Skeletal muscle tissue (tissue), 4 donors: ENCODE data around the gene OR6Q1. TPM values are rescaled to one million over a fixed set of nuclear protein-coding genes. Genes with fewer than 3 reads are reported as not detected.
"Not testable (repeated sequence)": the region's sequence is repeated elsewhere in the genome, so short reads cannot be mapped to it uniquely, and the experiment has no call there.

Experiments
- H3K27ac ChIP-seq: one replicate; pipeline ENCODE4 v1.7.0; 2013; ENCODE audit warnings: mild to moderate bottlenecking, low read depth, low read length, inconsistent platforms
- H3K27me3 ChIP-seq, 3 donors: one replicate each; pipeline ENCODE4 v1.7.0; 2013; ENCODE audit warnings: low read length in 3 of 3; ENCODE audit not compliant: control insufficient read depth in 3 of 3, insufficient read depth in 3 of 3
- H3K36me3 ChIP-seq, 3 donors: one replicate each; pipeline ENCODE4 v1.7.0; 2013; ENCODE audit warnings: low read length in 3 of 3; ENCODE audit not compliant: control insufficient read depth in 3 of 3, insufficient read depth in 3 of 3
- H3K4me1 ChIP-seq, 3 donors: one replicate each; pipeline ENCODE4 v1.7.0; 2013; ENCODE audit warnings: low read length in 3 of 3, mild to moderate bottlenecking in 3 of 3; ENCODE audit not compliant: control insufficient read depth in 3 of 3, insufficient read depth in 3 of 3
- H3K4me3 ChIP-seq, 3 donors: one replicate each; pipeline ENCODE4 v1.7.0; 2013; ENCODE audit warnings: low read length in 3 of 3
- H3K9ac ChIP-seq, 3 donors: one replicate each; pipeline ENCODE4 v1.7.0; 2013; ENCODE audit warnings: low read length in 3 of 3, mild to moderate bottlenecking in 3 of 3, moderate library complexity in 2 of 3, low read depth in 1 of 3
- H3K9me3 ChIP-seq, 3 donors: one replicate each; pipeline ENCODE4 v1.7.0; 2013; ENCODE audit warnings: low read length in 3 of 3; ENCODE audit not compliant: control insufficient read depth in 3 of 3
- total RNA-seq: library from RNA; depleted of rRNA; stranded (reverse); fragments of >200 nt; gene quantifications from one replicate; pipeline ENCODE4 v1.2.3, GENCODE V29; 2014
- donor health status: Osteomylitis.

Gene OR6Q1
- not detected for total RNA-seq

- no peak within 1 kb of the TSS for H3K4me3 ChIP-seq
- H3K27me3 ChIP-seq: no peaks in the 10 kb centered on the region
- H3K36me3 ChIP-seq: no peaks in the 10 kb centered on the region
- no peak within 1 kb of the TSS for H3K9ac ChIP-seq
- H3K27ac ChIP-seq: peak within 1 kb of the TSS; percentile 71
- peaks cover 0 to 6% (median 2%) of the 10 kb centered on the region in 3 donors for H3K9me3 ChIP-seq
- H3K4me1 ChIP-seq: peaks cover 0 to 8% (median 4%) of the 10 kb centered on the region in 3 donors
Measured at GRCh38 chr11:58030653-58031052, at the start of gene OR6Q1. TSS of gene OR6Q1 (plus strand) at chr11:58030953. CDS start at chr11:58030953, 0 bp downstream.

- Histone ChIP-seq H3K4me3 (no peak overlapping the region), H3K9ac (no peak overlapping the region), H3K9me3 (no peaks in the 10 kb centered on the region), H3K4me1 (no peaks in the 10 kb centered on the region), H3K27ac (no peak overlapping the region), H3K27me3 (no peaks in the 10 kb centered on the region), H3K36me3 (no peaks in the 10 kb centered on the region)
Measured at GRCh38 chr11:57981536-57981935, 49.2 kb upstream of the OR6Q1 start.

- Histone ChIP-seq H3K4me1 (no peaks in the 10 kb centered on the region), H3K9me3 (no peaks in the 10 kb centered on the region), H3K27me3 (no peaks in the 10 kb centered on the region), H3K4me3 (no peak overlapping the region), H3K27ac (no peak overlapping the region), H3K9ac (no peak overlapping the region), H3K36me3 (no peaks in the 10 kb centered on the region)
Measured at GRCh38 chr11:57982776-57983175, 48.0 kb upstream of the OR6Q1 start.

DNA sequence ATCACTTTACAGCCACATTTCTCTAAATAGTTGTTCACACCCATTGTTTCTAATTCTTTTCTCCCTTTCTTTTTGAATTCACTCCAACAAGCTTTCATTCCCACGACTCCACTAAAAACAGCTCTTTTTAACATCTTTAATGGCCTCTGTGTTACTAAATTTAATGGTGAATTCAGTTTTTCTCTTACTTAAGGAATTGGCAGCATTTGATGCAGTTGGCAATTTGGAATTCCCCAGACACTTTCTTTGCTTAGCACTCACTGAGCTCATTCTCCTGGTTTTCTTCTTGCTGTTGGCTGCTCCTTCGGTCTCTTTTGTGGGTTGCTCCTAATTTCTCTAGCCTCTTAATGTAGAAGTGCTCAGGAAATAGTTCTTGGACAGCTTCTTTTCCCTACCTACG is 47.6 kb upstream of the OR6Q1 start:
- no peak overlapping the region for H3K4me3 ChIP-seq
- no peaks in the 10 kb centered on the region for H3K36me3 ChIP-seq
- no peak overlapping the region for H3K27ac ChIP-seq
- no peak overlapping the region for H3K9ac ChIP-seq
- no peaks in the 10 kb centered on the region for H3K27me3 ChIP-seq
- no peaks in the 10 kb centered on the region for H3K4me1 ChIP-seq
- no peaks in the 10 kb centered on the region for H3K9me3 ChIP-seq

- H3K27ac ChIP-seq, H3K4me1 ChIP-seq, H3K27me3 ChIP-seq, H3K36me3 ChIP-seq, H3K9me3 ChIP-seq, H3K4me3 ChIP-seq, H3K9ac ChIP-seq: not testable (repeated sequence)
Measured at GRCh38 chr11:57999523-57999922, 31.2 kb upstream of the OR6Q1 start.

GRCh38 chr11:58000021-58000420 is 30.7 kb upstream of the OR6Q1 start:
- not testable (repeated sequence) for H3K36me3 ChIP-seq, H3K9ac ChIP-seq, H3K27ac ChIP-seq, H3K4me3 ChIP-seq, H3K27me3 ChIP-seq, H3K9me3 ChIP-seq, H3K4me1 ChIP-seq

- no peaks in the 10 kb centered on the region for H3K36me3 ChIP-seq
- H3K27ac ChIP-seq: no peak overlapping the region
- no peaks in the 10 kb centered on the region for H3K4me1 ChIP-seq
- H3K27me3 ChIP-seq: no peaks in the 10 kb centered on the region
- no peak overlapping the region for H3K4me3 ChIP-seq
- H3K9ac ChIP-seq: no peak overlapping the region
- no peaks in the 10 kb centered on the region for H3K9me3 ChIP-seq
Measured at GRCh38 chr11:58000699-58001098, 30.1 kb upstream of the OR6Q1 start.

GRCh38 chr11:58003036-58003435 is 27.7 kb upstream of the OR6Q1 start:
- Histone ChIP-seq H3K9ac (no peak overlapping the region), H3K4me3 (no peak overlapping the region), H3K36me3 (no peaks in the 10 kb centered on the region), H3K27me3 (no peaks in the 10 kb centered on the region), H3K4me1 (no peaks in the 10 kb centered on the region), H3K9me3 (no peaks in the 10 kb centered on the region), H3K27ac (peak overlapping the region; percentile 50)

GRCh38 chr11:58003591-58003990 is 27.2 kb upstream of the OR6Q1 start:
- no peaks in the 10 kb centered on the region for H3K27me3 ChIP-seq
- H3K4me1 ChIP-seq: no peaks in the 10 kb centered on the region
- no peaks in the 10 kb centered on the region for H3K36me3 ChIP-seq
- peak overlapping the region; percentile 50 for H3K27ac ChIP-seq
- H3K4me3 ChIP-seq: no peak overlapping the region
- no peak overlapping the region for H3K9ac ChIP-seq
- H3K9me3 ChIP-seq: no peaks in the 10 kb centered on the region

GRCh38 chr11:58004664-58005063 is 26.1 kb upstream of the OR6Q1 start:
- Histone ChIP-seq H3K27ac (peak overlapping the region; percentile 50), H3K9ac (no peak overlapping the region), H3K4me1 (no peaks in the 10 kb centered on the region), H3K4me3 (no peak overlapping the region), H3K27me3 (no peaks in the 10 kb centered on the region), H3K9me3 (no peaks in the 10 kb centered on the region), H3K36me3 (no peaks in the 10 kb centered on the region)

DNA sequence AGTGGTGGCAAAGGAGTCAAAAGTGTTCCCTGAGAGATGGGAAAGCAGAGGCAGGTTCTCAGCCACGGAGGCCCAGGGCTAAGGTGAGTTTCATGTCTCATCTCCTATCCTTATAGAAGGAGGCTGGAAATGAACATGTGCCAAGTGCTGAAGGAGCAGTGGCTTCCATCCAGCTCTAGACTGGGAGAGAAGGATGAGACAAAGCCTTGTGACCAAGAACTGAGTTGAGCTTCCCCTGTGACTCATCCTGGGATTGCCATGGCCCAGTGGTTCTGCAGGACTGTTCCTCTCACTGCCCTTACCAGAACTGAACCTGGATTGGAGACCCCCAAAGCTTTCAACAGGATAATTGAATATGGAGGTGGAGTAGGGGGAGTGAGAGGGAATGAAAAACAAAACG is 23.8 kb upstream of the OR6Q1 start:
- no peaks in the 10 kb centered on the region for H3K4me1 ChIP-seq
- H3K27ac ChIP-seq: no peak overlapping the region
- H3K9me3 ChIP-seq: no peaks in the 10 kb centered on the region
- no peaks in the 10 kb centered on the region for H3K27me3 ChIP-seq
- no peak overlapping the region for H3K4me3 ChIP-seq
- no peak overlapping the region for H3K9ac ChIP-seq
- no peaks in the 10 kb centered on the region for H3K36me3 ChIP-seq
